GM18858 (cell line): ENCODE measurements around the gene CCDC85C.

ENCODE experiments used
- ATAC-seq: cut with Tn5 transposase; IDR thresholded peaks from one replicate; pipeline ENCODE4 v1.9.1; 2021; ENCODE audit not compliant: unreplicated experiment

Gene CCDC85C

GRCh38 chr14:99630202-99630601, 26.2 kb upstream of the CCDC85C start:
- ATAC-seq = no peak

- ATAC-seq = no peak
Observed at GRCh38 chr14:99628887-99629618, 25.0 kb upstream of the CCDC85C start.

- ATAC-seq = no peak
Observed at GRCh38 chr14:99627510-99628381, 23.7 kb upstream of the CCDC85C start.

- ATAC-seq = no peak
Observed at GRCh38 chr14:99627100-99627499, 23.1 kb upstream of the CCDC85C start.

GRCh38 chr14:99626041-99626648, 22.1 kb upstream of the CCDC85C start:
- no peak for ATAC-seq

- ATAC-seq = no peak
Observed at GRCh38 chr14:99625476-99625875, 21.5 kb upstream of the CCDC85C start.

GRCh38 chr14:99624971-99625370, 21.0 kb upstream of the CCDC85C start:
- no peak for ATAC-seq

- no peak for ATAC-seq
Observed at GRCh38 chr14:99624024-99624423, 20.0 kb upstream of the CCDC85C start.

GRCh38 chr14:99621948-99622347, 17.9 kb upstream of the CCDC85C start:
- no peak for ATAC-seq

- no peak for ATAC-seq
Observed at GRCh38 chr14:99619835-99620834, 16.1 kb upstream of the CCDC85C start.

- no peak for ATAC-seq
Observed at GRCh38 chr14:99616832-99617800, 13.1 kb upstream of the CCDC85C start.

GRCh38 chr14:99615497-99616157, 11.6 kb upstream of the CCDC85C start:
- ATAC-seq = no peak

GRCh38 chr14:99612738-99613330, 8.8 kb upstream of the CCDC85C start:
- ATAC-seq = no peak

GRCh38 chr14:99612071-99612737, 8.2 kb upstream of the CCDC85C start:
- ATAC-seq = no peak

- no peak for ATAC-seq
Observed at GRCh38 chr14:99611646-99612045, 7.6 kb upstream of the CCDC85C start.

- ATAC-seq = no peak
Observed at GRCh38 chr14:99609245-99610170, 5.5 kb upstream of the CCDC85C start.

GRCh38 chr14:99608591-99608990, 4.6 kb upstream of the CCDC85C start:
- no peak for ATAC-seq
